ENCODE results near the gene SLC22A17.

The SLC22A17 gene

DNA sequence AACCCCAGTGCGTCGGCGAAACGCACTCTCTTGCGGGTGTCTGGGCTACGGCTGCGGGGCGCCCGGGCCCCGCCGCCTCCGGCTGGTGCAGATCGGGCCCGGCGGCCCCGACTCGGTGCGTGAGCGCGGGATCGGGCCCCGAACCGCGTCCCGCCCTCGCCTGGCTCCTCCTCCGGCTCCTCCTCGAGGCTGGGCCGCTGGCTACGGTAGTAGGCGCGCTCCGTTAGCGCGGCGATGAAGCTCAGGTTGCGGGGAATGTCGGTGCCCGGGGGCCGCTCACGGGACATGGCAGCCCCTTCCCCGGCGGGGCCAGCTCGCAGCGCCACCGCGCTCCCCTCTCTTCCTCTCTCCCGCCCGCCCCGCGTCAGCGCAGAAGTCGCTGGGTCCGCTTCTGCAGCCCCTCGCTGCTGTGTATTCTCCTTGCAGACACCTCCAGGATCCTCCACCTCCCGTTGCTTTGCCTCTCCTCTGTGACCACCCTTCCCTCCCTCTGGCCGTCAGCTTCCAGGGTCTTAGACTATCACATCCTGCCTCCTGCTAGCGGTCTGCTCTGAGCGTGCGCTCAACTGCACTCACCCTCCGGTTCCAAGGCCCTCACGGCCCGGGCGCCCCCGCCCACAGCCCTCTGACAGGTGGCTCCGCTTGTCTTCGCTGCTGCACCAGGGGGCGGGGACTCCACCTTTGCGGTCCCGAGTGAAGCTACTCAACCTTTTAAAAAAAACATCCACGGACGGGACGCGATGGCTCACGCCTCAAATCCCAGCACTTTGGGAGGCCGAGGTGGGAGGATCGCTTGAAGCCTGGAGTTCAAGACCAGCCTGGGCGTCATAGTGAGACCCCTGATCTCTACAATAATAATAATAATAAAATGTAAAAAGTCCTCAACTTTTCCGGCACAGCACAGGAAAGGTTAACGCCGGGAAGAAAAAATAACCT, 50.1 kb downstream of the SLC22A17 start, which contains the start of gene PPP1R3E:
Gene PPP1R3E (minus strand): TSS at position 570 of the 936 bp plus-strand sequence. CDS start 283 bp downstream, at position 287.
- peak within 1 kb of the TSS; percentile 58 for H3K4me3 ChIP-seq (ENCODE audit: low read depth, low read length)
- TF ChIP-seq, protein P1, sequence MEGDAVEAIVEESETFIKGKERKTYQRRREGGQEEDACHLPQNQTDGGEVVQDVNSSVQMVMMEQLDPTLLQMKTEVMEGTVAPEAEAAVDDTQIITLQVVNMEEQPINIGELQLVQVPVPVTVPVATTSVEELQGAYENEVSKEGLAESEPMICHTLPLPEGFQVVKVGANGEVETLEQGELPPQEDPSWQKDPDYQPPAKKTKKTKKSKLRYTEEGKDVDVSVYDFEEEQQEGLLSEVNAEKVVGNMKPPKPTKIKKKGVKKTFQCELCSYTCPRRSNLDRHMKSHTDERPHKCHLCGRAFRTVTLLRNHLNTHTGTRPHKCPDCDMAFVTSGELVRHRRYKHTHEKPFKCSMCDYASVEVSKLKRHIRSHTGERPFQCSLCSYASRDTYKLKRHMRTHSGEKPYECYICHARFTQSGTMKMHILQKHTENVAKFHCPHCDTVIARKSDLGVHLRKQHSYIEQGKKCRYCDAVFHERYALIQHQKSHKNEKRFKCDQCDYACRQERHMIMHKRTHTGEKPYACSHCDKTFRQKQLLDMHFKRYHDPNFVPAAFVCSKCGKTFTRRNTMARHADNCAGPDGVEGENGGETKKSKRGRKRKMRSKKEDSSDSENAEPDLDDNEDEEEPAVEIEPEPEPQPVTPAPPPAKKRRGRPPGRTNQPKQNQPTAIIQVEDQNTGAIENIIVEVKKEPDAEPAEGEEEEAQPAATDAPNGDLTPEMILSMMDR (IDR thresholded peaks at IDR 0.05; ENCODE audit: control insufficient read depth, extremely low read depth, insufficient read depth), result no peak
- DNase-seq (ENCODE audit: low read depth), result no peak

DNA sequence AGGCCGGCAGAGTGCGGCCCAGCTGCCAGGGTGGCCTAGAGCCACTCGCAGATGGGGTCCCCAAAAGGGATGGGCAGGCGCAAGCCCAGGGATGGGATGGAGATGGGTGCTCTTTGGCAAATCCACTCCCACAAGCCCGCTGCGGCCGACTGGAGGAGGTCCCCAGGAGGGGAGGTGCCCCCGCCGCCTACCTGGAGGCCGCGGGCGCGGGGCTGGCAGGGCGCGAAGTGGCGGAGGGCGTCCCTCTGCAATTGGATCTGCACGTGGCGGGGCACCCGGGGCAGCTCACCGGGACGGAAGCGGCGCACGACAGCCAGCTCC, 50.8 kb downstream of the SLC22A17 start:
- TF ChIP-seq, protein P1 (IDR thresholded peaks at IDR 0.05; ENCODE audit: control insufficient read depth, extremely low read depth, insufficient read depth), result no peak
- DNase-seq (ENCODE audit: low read depth), result no peak
- H3K4me3 ChIP-seq (ENCODE audit: low read depth, low read length), result peak overlapping the region; percentile 58

DNA sequence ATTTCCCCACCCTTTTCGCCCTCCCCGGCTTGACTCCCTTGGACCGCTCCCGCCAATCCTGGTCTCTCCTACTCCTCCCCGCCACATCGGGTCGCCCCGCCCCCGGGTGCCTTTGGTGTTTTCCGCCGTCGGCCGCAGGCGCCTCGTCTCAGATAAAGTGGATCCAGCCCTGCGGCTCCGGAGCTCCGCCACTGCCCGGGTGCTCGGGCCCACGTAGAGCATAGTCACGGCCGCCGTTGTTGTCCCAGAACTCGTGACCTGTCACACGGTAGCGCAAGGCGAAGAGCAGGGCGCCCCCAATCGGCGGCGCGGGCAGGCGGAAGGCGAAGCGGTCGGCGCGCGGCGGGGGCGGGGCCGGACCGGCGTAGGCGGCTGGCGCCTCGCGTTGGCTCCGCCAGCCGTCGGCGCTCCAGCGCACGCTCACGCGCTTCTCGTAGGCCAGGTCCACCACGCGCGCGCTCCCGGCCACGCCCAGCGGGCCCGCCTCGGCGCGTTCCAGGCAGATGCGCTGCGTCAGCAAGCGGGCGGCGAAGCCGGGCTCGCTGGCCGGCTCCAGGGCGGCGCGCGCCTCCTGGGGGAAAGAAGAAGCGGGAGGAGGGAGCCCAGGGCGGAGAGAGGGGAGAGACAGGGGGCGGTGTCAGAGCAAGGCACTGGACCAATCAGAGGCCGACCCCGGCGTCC, 51.3 kb downstream of the SLC22A17 start:
- DNase-seq (ENCODE audit: low read depth), result peak; percentile 94
- H3K4me3 ChIP-seq (ENCODE audit: low read depth, low read length), result peak overlapping the region; percentile 72
- TF ChIP-seq, protein P1 (IDR thresholded peaks at IDR 0.05; ENCODE audit: control insufficient read depth, extremely low read depth, insufficient read depth), result peak; percentile 94

DNA sequence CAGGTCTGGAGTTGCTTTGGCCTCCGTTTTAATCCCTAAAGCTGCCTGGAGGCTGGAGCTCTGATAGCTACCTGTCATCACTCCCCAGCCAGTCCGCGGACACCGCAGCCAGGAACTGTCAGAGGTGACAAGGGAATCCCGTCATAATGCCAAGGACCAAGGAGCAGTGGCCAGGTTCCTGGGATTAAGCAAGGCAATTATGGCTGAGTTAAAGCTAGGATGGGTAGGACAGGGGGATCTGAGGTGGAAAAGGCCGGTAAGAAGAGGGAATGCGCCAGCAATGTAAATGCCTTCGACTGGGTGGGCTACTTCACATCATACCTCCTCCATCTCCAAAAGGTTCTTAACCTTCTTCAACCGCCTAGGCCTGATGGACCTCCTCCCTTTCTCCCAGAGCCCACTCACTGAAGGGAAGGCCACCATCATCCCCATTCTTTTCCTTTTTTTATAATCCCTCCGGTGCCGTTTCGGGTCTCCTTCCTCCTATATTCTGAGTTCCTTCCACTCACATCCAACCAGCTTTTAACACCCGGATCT, 51.9 kb downstream of the SLC22A17 start:
- no peak for DNase-seq (ENCODE audit: low read depth)
- TF ChIP-seq, protein P1 (IDR thresholded peaks at IDR 0.05; ENCODE audit: control insufficient read depth, extremely low read depth, insufficient read depth), result no peak
- peak overlapping the region; percentile 72 for H3K4me3 ChIP-seq (ENCODE audit: low read depth, low read length)

DNA sequence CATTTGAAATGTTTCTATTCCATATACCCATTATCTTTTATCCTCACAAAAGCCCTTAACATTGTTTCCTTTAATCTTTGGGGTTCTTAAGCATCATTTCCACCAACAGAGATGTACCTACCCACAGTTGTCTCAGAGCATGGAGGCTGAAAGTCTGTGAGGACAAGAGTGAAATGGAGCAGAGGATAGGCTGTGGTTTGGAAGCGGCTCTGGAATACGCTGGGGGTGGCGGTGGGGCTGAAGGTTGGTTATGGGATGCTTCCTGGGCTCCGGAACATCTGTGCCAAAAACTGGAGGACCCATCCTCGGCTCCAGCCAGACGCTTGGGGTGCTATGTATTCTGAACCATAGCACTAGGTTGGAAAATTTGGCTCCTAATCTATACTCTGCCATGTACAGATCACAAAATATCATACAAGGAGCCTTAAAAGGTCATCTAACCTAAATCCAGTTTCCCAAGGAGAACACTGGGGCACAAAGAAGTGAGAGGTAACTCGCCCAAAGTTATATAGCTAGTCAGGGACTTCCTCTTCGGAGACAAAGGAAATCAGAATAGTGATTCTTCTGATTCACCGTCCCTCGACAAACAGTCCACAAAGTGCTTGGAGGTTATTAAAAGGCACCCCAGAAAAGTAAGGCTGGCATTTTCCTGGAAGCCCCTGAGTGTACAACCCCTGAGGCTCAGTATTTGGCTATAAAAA, 52.6 kb downstream of the SLC22A17 start:
- peak overlapping the region; percentile 72 for H3K4me3 ChIP-seq (ENCODE audit: low read depth, low read length)
- DNase-seq (ENCODE audit: low read depth), result no peak
- TF ChIP-seq, protein P1 (IDR thresholded peaks at IDR 0.05; ENCODE audit: control insufficient read depth, extremely low read depth, insufficient read depth), result no peak

DNA sequence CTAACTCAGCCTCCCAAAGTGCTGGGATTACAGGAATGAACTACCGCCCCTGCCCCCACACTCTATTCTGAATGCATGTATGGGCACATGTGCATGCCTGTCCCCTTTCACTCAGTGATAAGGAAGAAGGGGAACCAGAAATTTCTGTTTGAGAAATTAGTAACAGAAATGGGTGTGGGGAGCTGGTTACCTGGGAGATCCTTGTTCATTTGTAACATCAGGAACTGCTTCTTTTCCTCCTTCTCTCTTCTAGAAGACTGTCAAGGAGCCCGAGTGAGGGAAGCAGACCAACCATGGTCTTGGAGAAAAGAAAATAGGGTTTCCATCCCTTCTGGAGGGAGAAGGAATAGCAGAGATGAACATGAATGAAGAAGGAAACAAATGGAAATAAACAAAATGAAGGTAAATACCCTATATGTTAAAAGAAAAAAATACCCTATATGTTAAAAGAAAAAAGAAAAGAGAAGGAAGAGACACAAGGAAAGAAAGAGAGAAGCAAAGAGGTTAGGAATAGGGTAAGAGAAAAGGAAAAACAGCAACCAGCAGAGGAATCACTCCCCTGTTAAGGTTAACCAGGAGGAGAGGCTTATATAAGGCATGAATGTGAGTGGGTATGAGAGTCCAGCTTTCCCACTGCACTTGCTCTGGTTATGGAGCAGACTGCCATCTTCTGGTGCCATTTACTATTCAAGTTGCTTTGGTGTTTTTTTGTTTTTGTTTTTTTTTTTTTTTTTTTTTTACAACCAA, 53.3 kb downstream of the SLC22A17 start:
- H3K4me3 ChIP-seq (ENCODE audit: low read depth, low read length), result no peak overlapping the region
- no peak for DNase-seq (ENCODE audit: low read depth)
- TF ChIP-seq, protein P1 (IDR thresholded peaks at IDR 0.05; ENCODE audit: control insufficient read depth, extremely low read depth, insufficient read depth), result peak; percentile 55

All from LNCaP clone FGC (cell line).